Sciatic nerve (tissue), 2 donors: ENCODE data around the gene FAM83E. TPM values are rescaled to one million over a fixed set of nuclear protein-coding genes. Genes with fewer than 3 reads are reported as not detected.
A peak's percentile ranks its signal among the peaks of the same experiment; 100 is the strongest.
"Not testable (repeated sequence)": the region's sequence is repeated elsewhere in the genome, so short reads cannot be mapped to it uniquely, and the experiment has no call there.

Experiments
- ATAC-seq: fragments of 200-7000 bp; cut with Tn5 transposase; one replicate; pipeline ENCODE4 v1.9.1; 2020; ENCODE audit warnings: mild to moderate bottlenecking, moderate library complexity
- DNase-seq: peaks from one replicate; pipeline ENCODE4 v3.0.0-alpha.2; 2020; ENCODE audit warnings: low spot score
- intact Hi-C: fragments of 100-400 bp; cut with DNase I; formaldehyde crosslinking; loops from one replicate; pipeline ENCODE4 v1.14.2; 2022
- total RNA-seq: library from RNA; stranded (reverse); fragmentation: NEBNext Ultra II Directional; extraction: Animal tissue kit (Norgen Biotek cat#: 25700); gene quantifications from one replicate; pipeline ENCODE4 v1.2.1, GENCODE V29; 2021
- donor health status: DM: no; HTN: no; CAD: no.
- donor health status: DM: no; HTN: no; CAD: no.

The FAM83E gene
- total RNA-seq, 1 donor from 2014 or later: not detected

DNA sequence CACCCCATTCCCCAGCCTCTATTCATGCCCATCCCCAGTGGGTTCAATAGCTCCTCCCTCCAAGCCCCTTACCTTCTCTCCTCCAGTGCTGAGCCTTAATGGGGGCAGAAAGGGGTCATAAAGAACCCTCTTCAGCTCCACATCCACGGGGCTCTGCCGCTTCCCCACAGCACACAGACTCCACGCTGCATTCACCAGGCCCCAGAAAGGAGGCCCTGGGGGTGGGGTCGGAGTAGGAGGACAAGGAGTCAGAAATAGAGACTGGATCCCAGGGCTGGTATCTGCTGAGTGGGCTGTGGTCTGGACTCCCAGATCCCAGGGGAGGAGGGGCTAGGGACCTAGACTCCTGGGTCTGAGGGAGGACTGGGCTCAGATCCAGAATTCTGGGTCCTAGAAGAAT is 29.5 kb upstream of the FAM83E start:
- intact Hi-C loops: no loop called here
- ATAC-seq: no peak
- peak; percentile 64 for DNase-seq

- intact Hi-C loops: no loop called here
- DNase-seq (no peak), ATAC-seq (no peak)
These were observed 28.0 kb upstream of the FAM83E start for GRCh38 chr19:48642862-48643261.

- ATAC-seq (no peak), DNase-seq (no peak)
- intact Hi-C loops: no loop called here
These were observed 27.0 kb upstream of the FAM83E start for GRCh38 chr19:48641850-48642249.

DNA sequence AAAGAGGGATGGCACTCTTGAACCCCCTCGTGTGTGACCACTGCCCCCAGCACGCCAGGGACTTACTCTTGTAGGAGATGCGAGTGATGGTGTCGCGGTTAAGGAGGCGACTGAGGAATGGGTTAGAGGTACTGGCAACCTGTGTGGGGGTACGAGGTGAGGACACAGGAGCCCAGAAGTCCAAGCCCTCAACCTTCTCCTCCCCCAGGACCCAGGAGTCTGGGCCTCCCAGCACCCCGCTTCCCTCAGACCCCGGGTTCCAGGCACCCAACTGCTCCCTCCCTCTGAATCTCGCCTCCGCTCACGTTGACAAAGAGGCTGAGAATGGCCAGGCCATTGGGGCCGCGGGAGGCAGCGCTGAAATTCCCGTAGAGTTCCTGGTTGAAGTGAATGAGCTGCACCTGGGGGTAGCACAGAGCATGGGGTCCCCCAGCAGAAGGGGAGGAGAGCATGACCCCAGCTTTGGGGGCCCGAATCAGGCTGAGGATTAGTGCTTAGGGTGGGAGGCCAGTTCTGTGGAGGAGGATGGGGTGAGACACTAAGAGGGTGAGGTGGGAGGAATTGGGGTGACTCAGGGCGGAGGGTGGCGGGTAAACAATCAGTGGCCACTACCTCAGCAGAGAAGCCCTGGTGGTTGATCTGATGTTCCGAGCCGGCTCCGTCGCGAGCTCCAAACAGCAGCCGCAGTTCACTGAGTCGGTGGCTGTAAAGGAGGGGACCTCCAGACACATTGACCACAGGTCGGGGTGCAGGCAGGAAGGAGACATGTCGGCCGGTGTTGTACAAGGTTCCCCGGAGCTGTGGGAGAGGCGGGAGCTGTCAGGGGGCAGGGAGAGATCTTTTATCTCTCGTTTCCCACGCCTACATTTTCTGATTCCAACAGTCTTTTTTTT is 24.9 kb upstream of the FAM83E start:
- ATAC-seq (no peak), DNase-seq (peak; percentile 67)
- intact Hi-C loops: no loop called here

- ATAC-seq: no peak
These were observed 24.0 kb upstream of the FAM83E start for GRCh38 chr19:48638831-48639381.

DNA sequence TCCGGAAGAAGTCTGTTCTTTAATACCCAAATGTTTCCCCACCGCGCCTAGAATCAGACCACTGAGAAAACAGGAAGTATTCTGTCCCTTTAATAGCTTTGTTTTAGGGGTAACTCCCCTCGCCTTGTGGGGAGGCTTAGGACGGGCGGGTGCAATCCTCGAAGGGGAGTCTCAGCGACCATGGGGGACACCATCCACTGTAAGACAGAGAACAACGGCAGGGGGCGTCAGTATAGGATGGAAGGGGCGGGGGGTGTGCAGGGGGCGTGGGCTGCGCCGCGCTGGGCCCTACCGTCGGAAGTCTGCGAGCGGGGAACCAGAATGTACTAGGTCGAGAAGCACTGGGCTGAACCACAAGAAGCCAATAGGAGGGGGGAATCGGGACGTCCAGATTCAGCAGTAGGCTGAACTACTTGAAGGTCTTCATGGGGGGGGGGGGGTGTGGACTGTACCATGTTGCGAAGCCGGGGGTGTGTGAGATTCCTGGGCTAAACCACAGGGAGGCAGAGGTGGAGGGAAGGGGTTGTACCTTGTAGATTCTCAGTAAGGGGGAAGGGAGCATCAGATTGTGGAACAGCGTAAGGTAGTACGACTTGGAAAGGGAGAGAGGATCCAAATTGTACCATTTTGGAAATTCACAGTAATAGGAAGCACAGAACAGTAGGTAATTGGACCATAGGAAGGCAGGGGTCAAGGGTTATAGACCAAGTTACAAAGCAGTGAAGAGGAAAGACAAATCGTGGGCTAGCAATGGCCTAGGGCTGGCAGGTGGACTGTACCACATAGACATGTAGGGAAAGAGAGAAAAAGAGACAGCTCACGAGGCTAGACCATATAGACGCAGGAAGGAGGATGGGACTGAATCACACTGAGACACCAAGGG is 23.3 kb upstream of the FAM83E start:
- peak; percentile 68 for ATAC-seq
- intact Hi-C loops: no loop called here
- peak; percentile 91 for DNase-seq

More at GRCh38 chr19:48638831-48639381, 24.0 kb upstream of the FAM83E start:
- intact Hi-C loops: no loop called here
- DNase-seq: peak; percentile 66

GRCh38 chr19:48637449-48637947 is 22.6 kb upstream of the FAM83E start:
- DNase-seq (peak; percentile 99), ATAC-seq (peak; percentile 86)
- intact Hi-C loops: no loop called here

- DNase-seq (peak; percentile 83), ATAC-seq (peak; percentile 3)
- intact Hi-C loops: no loop called here
These were observed 22.1 kb upstream of the FAM83E start, which contains the start of gene DBP for GRCh38 chr19:48636859-48637448. TSS of gene DBP (minus strand) at chr19:48637379. CDS start at chr19:48636994, 385 bp downstream.

- DNase-seq (peak; percentile 87), ATAC-seq (no peak)
- intact Hi-C loops: no loop called here
These were observed 21.3 kb upstream of the FAM83E start for GRCh38 chr19:48635966-48636858.

- ATAC-seq (peak; percentile 33), DNase-seq (peak; percentile 86)
- intact Hi-C loops: no loop called here
These were observed 20.5 kb upstream of the FAM83E start for GRCh38 chr19:48635263-48635965.

DNA sequence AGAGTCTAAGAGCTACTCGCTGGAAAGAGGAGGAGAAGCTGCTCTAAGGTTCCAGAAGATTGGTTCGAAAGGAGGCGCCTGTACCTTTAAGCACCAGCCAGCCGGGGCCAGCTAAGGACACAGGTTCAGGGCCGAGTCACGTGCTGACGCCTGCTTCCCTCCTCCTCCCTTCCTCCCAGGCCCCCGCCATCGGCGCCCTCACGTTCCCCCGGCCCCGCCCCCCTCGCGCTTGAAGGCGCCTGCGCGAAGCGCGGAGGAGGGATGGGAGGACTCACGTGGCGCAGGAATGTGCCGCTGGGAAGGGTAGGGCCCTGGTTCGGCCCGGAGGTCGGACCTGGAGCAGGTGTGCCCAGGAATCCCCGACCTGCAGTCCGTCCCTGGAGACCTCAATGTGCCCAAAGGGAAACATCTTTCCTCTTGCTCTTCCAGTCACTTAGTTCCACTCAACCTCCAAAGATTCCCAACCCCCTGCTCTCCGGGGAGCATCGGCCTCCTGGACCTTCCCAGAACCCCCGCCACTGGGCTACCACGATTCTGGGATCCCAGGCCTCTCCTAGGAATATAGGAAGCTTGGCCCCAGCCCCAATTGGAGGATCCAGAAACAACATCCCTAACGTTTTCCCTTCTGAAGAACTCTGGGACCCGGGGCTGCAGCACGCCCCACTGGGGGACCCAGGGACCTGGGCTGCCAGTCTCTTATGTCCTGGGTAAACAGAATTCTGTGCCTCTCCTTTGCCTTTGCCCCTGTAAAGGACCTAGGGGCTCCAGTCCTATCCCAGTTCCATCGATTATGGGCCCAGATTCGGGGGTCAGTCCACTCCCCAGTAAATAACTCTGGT is 19.8 kb upstream of the FAM83E start:
- intact Hi-C loops: no loop called here
- peak; percentile 66 for ATAC-seq

GRCh38 chr19:48634036-48634342 is 19.1 kb upstream of the FAM83E start:
- intact Hi-C loops: no loop called here
- ATAC-seq: no peak
- no peak for DNase-seq

More for the DNA sequence above, 19.8 kb upstream of the FAM83E start:
- DNase-seq: peak; percentile 98

DNA sequence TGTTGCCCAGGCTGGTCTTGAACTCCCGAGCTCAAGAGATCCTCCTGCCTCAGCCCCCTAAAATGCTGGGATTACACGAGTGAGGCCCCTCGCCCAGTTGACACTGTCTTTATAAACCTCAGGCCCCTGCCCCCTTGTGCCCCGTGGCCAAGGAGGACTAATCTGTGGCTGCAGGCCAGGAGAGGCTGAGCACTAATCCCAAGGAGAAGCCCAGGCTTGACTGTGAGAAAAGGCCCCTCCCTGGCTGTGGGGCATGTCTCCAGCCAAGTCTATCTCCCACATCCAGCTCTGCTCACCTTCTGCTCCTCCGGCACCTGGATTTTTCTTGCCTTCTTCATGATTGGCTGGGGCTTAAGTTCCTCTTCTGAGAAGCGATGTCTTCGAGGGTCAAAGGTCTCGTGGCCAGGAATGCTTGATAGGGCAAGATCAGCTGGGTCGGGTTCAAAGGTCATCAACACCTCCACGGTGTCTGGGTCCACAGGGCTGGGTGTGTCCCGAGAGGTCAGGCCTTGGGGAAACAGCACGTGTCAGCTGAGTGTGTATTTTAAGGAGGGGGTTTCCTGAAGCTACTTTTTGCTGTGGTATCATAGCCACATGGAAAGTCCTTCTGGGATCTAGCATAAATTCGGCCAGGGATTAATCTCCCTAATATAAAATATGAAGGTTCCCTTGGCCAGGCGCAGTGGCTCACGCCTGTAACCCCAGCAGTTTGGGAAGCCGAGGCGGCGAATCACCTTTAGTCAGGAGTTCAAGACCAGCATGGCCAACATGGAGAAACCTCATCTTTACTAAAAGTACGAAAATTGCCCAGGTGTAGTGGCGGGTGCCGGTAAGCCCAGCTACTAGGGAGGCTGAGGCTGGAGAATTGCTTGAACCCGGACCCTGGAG is 18.5 kb upstream of the FAM83E start:
- intact Hi-C loops: no loop called here
- ATAC-seq (no peak), DNase-seq (peak; percentile 72)

DNA sequence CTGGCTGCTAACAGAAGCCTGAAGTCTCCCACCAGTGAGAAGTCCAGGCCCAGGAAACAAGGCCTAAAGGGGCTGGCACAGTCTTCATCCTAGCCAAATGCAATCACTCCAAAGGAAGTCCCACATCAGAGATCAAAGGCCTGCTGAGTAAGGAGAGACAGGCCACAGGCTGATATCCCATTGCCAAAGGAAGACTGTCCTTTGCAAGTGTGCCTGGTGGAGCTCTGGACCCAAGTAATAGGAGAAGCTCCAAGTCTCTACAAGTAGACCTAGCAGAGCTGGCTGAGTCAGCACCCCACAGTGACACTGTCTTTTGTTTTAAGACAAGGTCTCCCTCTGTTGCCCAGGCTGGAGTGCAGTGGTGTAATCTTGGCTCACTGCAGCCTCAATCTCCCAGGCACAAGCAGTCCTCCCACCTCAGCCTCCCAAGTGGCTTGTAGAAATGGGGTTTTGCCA is 17.8 kb upstream of the FAM83E start:
- DNase-seq (no peak), ATAC-seq (no peak)
- intact Hi-C loops: no loop called here

GRCh38 chr19:48632286-48632685 is 17.4 kb upstream of the FAM83E start:
- DNase-seq, intact Hi-C loops, ATAC-seq: not testable (repeated sequence)

- ATAC-seq: no peak
- DNase-seq: no peak
- intact Hi-C loops: no loop called here
These were observed 16.3 kb upstream of the FAM83E start for GRCh38 chr19:48631225-48631624.
